NCI-H1930 (cell line): Measurements from ENCODE around the gene CPTP.
"Not testable (repeated sequence)": the region's sequence is repeated elsewhere in the genome, so short reads cannot be mapped to it uniquely, and the experiment has no call there.

Experiments used
- DNase-seq, 2 experiments: peaks; one replicate each; lab custom pipeline; 2025; lab: John Stamatoyannopoulos, UW

The CPTP gene

GRCh38 chr1:1366699-1367066 is 42.1 kb downstream of the CPTP start:
- DNase-seq: no peak

- no peak for DNase-seq
Measured at GRCh38 chr1:1367315-1367714, 42.7 kb downstream of the CPTP start.

- DNase-seq: not testable (repeated sequence)
Measured at GRCh38 chr1:1370094-1370493, 45.5 kb downstream of the CPTP start.

- no peak for DNase-seq
Measured at GRCh38 chr1:1370771-1371300, 46.2 kb downstream of the CPTP start.

- DNase-seq: no peak
Measured at GRCh38 chr1:1371364-1371745, 46.8 kb downstream of the CPTP start.

GRCh38 chr1:1371746-1372711 is 47.4 kb downstream of the CPTP start:
- DNase-seq: peak in 1 of 2 experiments; percentile 47

- no peak for DNase-seq
Measured at GRCh38 chr1:1373051-1373814, 48.6 kb downstream of the CPTP start.

- no peak for DNase-seq
Measured at GRCh38 chr1:1373815-1374588, 49.4 kb downstream of the CPTP start.

- no peak for DNase-seq
Measured at GRCh38 chr1:1374589-1374928, 50.0 kb downstream of the CPTP start.

- DNase-seq: peak; percentile 99 to 100
Measured at GRCh38 chr1:1374929-1375662, 50.5 kb downstream of the CPTP start, which contains the start of gene AURKAIP1. AURKAIP1 (minus strand) TSS chr1:1375207; CDS start chr1:1374756, 451 bp downstream.

GRCh38 chr1:1376551-1377226 is 52.1 kb downstream of the CPTP start:
- DNase-seq: no peak

GRCh38 chr1:1377540-1378205 is 53.1 kb downstream of the CPTP start:
- DNase-seq: no peak
